Measurements from ENCODE around the gene EXOC3L2. TPM values are rescaled to one million over a fixed set of nuclear protein-coding genes. Genes with fewer than 3 reads are reported as not detected.

The EXOC3L2 gene
- total and polyA plus RNA-seq, 2 donors from 2014 or later = 15.4 to 19.0 TPM

DNA sequence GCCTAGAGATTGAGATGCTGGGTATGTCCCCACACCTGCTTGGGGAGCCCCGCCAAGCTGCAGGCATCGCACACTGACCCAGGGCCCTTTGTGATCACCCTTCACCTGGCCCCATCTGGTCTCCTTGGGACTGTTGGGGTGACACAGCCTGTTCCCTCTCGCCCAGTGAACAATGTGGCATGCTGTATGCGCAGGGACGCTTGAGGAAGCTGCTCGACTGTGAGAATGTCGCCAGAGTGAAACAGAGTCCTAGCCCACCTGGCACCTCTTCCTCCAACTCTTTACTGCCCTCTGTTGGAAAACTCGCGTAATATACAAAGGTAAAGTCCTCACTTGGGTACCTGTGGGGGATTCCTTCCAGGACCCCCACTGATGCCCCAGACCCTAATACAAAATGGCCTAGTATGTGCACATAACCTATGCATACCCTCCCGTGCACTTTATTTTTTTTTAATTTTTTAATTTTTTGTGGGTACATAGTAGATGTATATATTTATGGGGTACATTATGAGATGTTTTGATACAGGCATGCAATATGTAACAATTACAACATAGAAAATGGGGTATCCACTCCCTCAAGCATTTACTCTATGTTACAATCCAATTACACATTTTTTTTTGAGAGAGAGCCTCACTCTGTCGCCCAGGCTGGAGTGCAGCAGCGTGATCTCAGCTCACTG, 57.6 kb downstream of the EXOC3L2 start:
- H3K4me3 ChIP-seq (ENCODE audit: low read length in 3 of 3) = no peak overlapping the region
- TF ChIP-seq, protein P1, sequence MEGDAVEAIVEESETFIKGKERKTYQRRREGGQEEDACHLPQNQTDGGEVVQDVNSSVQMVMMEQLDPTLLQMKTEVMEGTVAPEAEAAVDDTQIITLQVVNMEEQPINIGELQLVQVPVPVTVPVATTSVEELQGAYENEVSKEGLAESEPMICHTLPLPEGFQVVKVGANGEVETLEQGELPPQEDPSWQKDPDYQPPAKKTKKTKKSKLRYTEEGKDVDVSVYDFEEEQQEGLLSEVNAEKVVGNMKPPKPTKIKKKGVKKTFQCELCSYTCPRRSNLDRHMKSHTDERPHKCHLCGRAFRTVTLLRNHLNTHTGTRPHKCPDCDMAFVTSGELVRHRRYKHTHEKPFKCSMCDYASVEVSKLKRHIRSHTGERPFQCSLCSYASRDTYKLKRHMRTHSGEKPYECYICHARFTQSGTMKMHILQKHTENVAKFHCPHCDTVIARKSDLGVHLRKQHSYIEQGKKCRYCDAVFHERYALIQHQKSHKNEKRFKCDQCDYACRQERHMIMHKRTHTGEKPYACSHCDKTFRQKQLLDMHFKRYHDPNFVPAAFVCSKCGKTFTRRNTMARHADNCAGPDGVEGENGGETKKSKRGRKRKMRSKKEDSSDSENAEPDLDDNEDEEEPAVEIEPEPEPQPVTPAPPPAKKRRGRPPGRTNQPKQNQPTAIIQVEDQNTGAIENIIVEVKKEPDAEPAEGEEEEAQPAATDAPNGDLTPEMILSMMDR (IDR thresholded peaks at IDR 0.05; ENCODE audit: borderline replicate concordance, extremely low read depth, insufficient read depth) = peak; percentile 55
- FAIRE-seq (no peak), DNase-seq (peak in 4 of 5 donors; percentile 49 to 79 (median 61))
- intact Hi-C loops (cut with DNase I) = loop anchor here (10.0 kb wide), 1 partner anchor 153 kb away; the partner anchor contains the start of gene CLASRP
- no peaks in the 10 kb centered on the region for H3K9me3 ChIP-seq (ENCODE audit: control insufficient read depth in 2 of 3, insufficient read depth in 1 of 3, low read length in 3 of 3)
- H3K9ac ChIP-seq (ENCODE audit: low read length in 3 of 3) = no peak overlapping the region
- no peaks in the 10 kb centered on the region for H3K27me3 ChIP-seq (ENCODE audit: control insufficient read depth, insufficient read depth, low read length)
- H3K4me1 ChIP-seq (ENCODE audit: control insufficient read depth in 2 of 3, insufficient read depth in 2 of 3, low read depth in 1 of 3, low read length in 3 of 3) = peaks cover 0 to 2% (median 0%) of the 10 kb centered on the region in 3 donors
- H3K36me3 ChIP-seq (ENCODE audit: control insufficient read depth in 2 of 3, insufficient read depth in 3 of 3, low read length in 3 of 3) = no peaks in the 10 kb centered on the region
- no peak overlapping the region for H3K27ac ChIP-seq (ENCODE audit: low read depth in 2 of 2, low read length in 2 of 2)

DNA sequence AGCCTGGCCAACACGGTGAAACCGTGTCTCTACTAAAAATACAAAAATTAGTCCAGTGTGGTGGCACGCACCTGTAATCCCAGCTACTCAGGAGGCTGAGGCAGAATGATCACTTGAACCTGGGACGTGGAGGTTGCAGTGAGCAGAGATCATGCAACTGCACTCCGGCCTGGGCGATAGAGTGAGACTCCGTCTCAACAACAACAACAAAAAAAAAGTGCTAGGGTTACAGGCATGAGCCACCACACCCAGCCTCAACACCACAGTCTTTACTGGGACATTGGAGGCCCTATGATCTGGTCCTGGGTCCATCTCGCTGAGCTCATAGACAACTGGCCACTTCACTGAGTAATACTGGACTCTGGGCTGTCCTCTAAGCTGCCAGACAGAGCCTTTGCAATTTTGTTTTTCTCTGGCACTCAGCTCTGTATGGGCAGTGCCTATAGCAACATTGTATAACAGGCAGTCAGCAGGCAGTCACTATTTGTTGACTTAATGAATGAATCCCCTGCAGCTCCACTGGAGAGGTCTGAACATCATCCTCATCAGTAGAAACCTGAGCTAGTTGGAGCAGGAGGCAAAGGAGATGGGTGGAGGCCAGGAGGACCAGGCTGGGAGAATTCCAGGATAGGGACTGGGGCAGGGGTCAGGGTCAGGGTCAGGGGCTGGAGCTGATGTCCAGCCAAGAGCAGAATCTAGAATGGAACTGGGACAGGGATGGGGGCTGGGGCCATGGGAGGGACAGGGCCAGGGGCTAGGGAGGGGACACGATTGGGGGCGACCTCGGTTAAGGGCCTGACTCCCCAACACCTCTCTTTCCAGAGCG, 58.5 kb downstream of the EXOC3L2 start:
- no peaks in the 10 kb centered on the region for H3K9me3 ChIP-seq (ENCODE audit: control insufficient read depth in 2 of 3, insufficient read depth in 1 of 3, low read length in 3 of 3)
- intact Hi-C loops (cut with DNase I) = loop anchor here (10.0 kb wide), 1 partner anchor 152 kb away; the partner anchor contains the start of gene CLASRP
- no peak overlapping the region for H3K27ac ChIP-seq (ENCODE audit: low read depth in 2 of 2, low read length in 2 of 2)
- peak in 1 of 5 donors; percentile 51 for DNase-seq
- no peaks in the 10 kb centered on the region for H3K36me3 ChIP-seq (ENCODE audit: control insufficient read depth in 2 of 3, insufficient read depth in 3 of 3, low read length in 3 of 3)
- no peak for FAIRE-seq
- TF ChIP-seq, protein P1 (IDR thresholded peaks at IDR 0.05; ENCODE audit: borderline replicate concordance, extremely low read depth, insufficient read depth) = no peak
- no peaks in the 10 kb centered on the region for H3K27me3 ChIP-seq (ENCODE audit: control insufficient read depth, insufficient read depth, low read length)
- H3K4me3 ChIP-seq (ENCODE audit: low read length in 3 of 3) = no peak overlapping the region
- H3K4me1 ChIP-seq (ENCODE audit: control insufficient read depth in 2 of 3, insufficient read depth in 2 of 3, low read depth in 1 of 3, low read length in 3 of 3) = peaks cover 0 to 2% (median 0%) of the 10 kb centered on the region in 3 donors
- H3K9ac ChIP-seq (ENCODE audit: low read length in 3 of 3) = no peak overlapping the region

DNA sequence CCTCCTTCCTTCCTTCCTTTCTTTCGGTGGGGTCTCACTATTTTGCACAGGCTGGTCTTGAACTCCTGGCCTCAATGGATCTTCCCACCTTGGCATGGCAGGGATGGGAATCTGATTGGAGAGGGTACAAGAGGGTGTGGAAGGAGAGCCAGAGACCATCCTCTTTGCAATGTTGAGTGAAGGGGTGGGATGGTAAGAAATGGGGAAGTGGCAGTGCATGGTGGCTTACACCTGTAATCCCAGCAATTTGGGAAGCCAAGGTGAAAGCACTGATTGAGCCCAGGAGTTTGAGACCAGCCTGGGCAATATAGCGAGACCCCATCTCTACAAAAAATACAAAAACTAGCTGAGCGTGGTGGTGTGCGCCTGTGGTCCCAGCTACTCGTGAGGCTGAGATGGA, 61.1 kb downstream of the EXOC3L2 start:
- no peaks in the 10 kb centered on the region for H3K27me3 ChIP-seq (ENCODE audit: control insufficient read depth, insufficient read depth, low read length)
- H3K27ac ChIP-seq (ENCODE audit: low read depth in 2 of 2, low read length in 2 of 2) = no peak overlapping the region
- H3K9ac ChIP-seq (ENCODE audit: low read length in 3 of 3) = no peak overlapping the region
- DNase-seq = no peak
- peaks cover 0 to 15% (median 0%) of the 10 kb centered on the region in 3 donors for H3K4me1 ChIP-seq (ENCODE audit: control insufficient read depth in 2 of 3, insufficient read depth in 2 of 3, low read depth in 1 of 3, low read length in 3 of 3)
- H3K4me3 ChIP-seq (ENCODE audit: low read length in 3 of 3) = no peak overlapping the region
- FAIRE-seq = no peak
- TF ChIP-seq, protein P1 (IDR thresholded peaks at IDR 0.05; ENCODE audit: borderline replicate concordance, extremely low read depth, insufficient read depth) = no peak
- no peaks in the 10 kb centered on the region for H3K9me3 ChIP-seq (ENCODE audit: control insufficient read depth in 2 of 3, insufficient read depth in 1 of 3, low read length in 3 of 3)
- no peaks in the 10 kb centered on the region for H3K36me3 ChIP-seq (ENCODE audit: control insufficient read depth in 2 of 3, insufficient read depth in 3 of 3, low read length in 3 of 3)
- intact Hi-C loops (cut with DNase I) = loop anchor here (10.0 kb wide), 1 partner anchor 149 kb away; the partner anchor contains the start of gene CLASRP
